NCI-H460 (cell line): ENCODE measurements around the gene NEURL1B. TPM values are rescaled to one million over a fixed set of nuclear protein-coding genes. Genes with fewer than 3 reads are reported as not detected.

Source experiments
- DNase-seq: peaks from one replicate; pipeline ENCODE4 v3.0.0-alpha.2; 2016; ENCODE audit warnings: low read depth; ENCODE audit errors: extremely low read depth
- small RNA-seq, 2 experiments: library from RNA; depleted of rRNA; stranded (forward); fragments of <200 nt; gene quantifications; one replicate each; pipeline ENCODE3, GENCODE V24; 2014
- total RNA-seq: library from RNA; depleted of rRNA; stranded (reverse); fragments of >200 nt; shearing (Covaris generic); gene quantifications from 2 replicates; pipeline ENCODE4 v1.2.3, GENCODE V29; 2014; rRNA removed

The NEURL1B gene
- total RNA-seq, 1 experiment from 2014 or later = 2.3 TPM

DNA sequence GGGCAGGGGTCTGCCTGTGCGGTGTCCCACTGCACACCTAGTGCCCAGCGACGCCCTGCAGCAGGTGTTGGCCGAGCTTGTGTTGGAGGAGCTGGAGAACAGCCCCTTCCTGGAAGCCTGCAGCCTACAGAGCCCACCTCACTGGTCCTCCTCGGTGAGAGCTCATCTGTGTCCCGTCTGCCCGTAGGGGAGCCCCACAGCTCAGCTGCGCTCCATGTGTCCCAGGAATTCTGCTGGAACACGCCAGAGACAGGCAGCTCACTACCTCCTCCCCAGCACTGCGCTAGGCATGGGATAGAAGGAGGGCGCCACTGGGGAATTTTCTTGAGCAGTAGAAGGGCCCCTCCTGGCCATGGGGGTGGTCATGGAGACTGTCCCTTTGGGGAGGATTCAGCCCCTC is 85.9 kb downstream of the NEURL1B start:
- no peak for DNase-seq

DNA sequence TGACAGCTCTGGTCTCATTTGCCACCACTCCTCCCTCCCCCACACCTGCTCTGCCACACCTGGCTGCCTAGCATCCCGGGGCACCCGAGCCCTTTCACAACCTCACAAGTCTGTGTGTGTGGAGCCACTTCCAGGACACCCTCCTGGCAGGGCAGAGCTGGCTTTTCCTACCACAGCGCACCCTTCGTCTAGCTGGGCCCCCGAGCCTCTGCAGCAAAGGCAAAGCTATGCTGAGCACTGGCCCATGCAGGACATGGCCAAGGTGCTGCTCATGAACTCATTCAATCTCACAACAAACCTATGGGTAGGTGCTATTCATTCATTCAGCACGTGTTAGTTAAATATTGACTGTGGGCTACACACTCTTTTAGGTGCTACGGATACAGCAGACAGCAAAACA is 86.5 kb downstream of the NEURL1B start:
- DNase-seq = no peak

DNA sequence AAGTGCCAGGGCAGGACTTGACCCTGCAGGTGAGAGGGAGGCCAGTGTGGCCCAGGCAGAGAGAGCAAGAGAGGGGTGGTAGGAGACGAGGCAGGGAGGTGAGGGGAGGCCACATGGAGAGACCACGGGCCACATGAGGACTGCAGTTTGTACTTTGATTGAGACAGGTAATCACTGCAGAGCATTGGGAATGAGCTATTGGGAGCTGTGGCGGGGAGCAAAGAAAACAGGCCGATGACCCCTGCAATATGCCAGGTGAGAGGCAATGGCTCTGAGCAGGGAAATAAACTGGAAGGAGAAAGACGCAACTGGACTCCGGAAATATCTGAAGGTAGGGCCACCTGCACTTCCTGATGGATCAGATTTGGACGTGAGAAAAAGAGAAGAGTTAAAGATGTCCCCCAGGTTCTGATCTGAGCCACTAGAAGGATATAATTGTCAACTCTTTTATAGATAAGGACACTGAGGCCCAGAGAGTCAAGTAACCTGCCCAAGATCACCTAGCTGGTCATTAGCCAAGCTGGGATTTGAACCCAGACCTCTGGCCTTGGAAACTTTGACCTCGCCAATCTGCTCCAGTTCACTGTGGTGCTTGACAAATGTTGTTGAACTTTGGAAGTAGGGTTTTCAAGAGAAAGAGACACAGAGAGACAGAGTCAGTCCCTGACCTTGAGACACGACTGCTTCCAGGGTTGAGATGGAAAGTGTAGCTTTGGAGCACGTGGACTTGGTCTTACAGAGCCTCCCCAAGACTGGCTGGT is 87.6 kb downstream of the NEURL1B start:
- no peak for DNase-seq

- no peak for DNase-seq
Measured at GRCh38 chr5:172729588-172729987, 88.5 kb downstream of the NEURL1B start.

GRCh38 chr5:172730222-172730621 is 89.2 kb downstream of the NEURL1B start:
- DNase-seq = no peak

DNA sequence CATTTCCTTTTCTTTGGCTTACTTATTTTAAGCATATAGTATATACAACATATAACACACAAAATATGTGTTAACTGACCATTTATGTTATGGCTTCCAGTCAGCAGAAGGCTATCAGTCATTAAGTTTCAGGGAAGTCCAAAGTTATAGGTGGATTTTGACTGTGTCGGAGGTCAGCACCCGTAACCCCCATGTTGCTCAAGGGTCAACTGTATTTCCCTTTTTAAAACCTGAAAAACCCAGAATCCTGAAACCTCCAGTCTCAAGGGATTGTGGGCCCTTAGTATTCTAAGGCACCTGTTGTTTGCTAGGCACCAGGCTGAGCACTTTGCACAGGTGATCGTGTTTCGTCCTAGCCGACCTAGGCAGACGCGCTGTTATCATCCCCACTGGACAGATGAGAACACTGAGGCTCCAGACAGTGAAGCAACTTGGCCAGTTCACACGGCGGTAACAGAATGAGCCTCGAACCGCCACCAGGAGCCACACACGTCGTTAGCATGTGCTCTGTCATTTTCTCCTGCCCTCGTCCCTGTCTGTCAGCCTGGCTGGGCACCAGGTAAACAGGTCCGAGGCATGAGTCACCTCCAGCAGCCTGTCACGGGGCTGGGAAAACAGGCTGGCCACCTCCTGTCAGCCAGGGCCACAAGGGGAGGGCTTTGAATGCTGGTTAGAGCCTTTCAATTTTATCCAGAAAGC is 90.1 kb downstream of the NEURL1B start:
- no peak for DNase-seq

DNA sequence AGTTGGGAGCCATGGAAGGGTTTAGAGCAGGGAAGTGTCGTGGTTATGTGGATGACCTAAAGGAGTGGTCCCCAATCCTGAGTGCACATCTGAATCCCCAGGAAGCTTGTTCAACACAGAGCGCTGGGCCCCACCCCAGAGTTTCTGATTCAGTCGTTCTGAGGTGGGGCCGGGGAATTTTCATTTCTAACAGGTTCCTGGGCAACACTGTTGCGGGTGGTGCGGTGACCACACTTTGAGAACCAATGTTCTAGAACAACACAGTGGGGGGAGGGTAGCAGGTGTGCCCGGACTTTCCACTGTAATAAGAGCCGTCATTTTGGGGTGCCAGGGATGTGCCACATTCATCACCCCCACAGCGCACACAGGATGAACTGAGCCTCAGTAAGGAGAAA is 90.6 kb downstream of the NEURL1B start:
- no peak for DNase-seq

DNA sequence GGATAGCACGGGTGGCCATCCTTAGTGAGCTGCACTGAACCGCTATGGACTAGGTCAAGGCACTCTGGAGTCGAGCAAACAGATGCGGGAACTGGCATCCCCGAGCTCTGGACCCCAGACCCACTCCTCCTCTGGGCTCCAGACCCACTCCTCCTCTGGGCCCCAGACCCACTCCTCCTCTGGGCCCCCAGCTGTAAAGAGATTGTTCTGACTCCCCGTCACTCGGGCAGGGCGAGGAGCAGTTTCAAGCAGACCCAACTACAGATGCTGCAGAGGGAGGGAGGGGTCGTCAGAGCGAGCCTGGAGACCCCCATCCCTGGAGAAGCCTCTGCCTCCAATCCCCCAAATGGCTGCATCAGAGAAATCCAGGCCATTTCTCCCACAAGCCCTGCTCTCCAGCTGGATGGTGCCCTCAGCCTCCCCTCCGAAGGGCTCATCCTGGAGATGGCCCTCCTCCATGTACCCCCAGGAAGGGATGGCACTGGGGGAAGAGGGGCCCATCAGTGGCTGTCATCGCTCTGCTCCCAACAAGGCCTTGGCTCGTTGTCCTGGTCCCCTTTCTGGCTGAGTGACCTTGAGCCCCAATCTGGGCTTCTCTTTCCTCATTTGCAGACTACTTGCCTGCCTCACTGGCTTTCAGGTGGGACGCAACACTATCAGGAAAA is 91.3 kb downstream of the NEURL1B start:
- DNase-seq = no peak

DNA sequence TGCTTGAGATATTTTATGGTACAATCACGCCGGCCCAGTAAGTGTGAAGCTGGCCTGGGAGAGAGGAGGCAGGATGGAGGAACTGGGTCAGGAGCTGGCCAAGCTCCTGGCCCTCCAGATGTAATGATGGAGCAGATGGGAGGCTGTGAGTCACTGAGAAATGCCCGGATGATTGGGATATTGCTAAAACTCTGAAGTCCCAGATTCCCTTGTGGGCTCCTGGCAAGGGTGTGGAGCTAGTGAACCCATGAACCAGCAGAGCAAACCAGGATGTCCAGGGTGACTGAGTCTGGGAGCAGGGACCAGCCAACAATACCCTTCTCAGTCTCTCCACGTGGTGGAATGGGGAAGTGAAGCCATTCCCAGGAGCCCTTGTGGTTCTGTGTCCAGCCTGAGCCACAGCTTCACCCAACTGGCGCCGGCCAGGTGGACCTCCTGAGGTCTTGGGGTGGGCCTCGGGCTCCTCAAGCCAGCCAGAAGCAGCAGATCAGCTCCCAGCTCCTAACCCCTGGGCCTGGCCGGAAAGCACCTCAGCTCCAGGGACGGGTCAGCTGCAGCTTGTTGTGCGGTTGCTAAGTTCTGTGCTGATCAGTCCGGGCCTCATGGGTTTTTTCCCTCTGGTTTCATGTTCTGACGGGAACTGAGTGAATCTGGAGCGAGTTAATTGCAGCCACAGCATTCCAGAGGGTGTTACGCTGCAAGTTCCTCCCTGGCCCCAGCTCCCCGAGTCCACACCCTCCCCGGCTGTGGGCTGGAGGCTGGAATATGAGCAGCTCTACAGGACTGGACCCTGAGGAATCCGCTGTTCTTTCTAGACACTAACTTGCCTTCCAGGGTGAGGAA is 92.3 kb downstream of the NEURL1B start:
- DNase-seq = no peak

DNA sequence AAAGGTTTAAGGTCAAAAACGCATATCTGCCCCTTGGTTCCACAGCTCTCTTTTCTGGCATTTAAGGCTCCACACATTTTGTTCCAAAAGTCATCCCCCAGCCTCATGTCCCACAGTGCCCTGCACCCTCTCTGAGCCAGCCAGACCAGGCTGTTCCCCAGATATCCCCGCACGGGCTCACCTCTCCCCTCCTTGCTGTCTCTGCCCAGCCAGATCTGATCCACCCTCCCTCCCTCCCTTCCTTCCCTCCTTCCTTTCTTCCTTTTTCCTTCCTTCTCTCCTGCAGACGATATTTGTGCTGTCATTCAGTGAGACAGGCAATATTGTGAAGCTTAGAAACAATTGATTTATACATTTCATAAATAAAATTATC is 92.9 kb downstream of the NEURL1B start:
- no peak for DNase-seq

DNA sequence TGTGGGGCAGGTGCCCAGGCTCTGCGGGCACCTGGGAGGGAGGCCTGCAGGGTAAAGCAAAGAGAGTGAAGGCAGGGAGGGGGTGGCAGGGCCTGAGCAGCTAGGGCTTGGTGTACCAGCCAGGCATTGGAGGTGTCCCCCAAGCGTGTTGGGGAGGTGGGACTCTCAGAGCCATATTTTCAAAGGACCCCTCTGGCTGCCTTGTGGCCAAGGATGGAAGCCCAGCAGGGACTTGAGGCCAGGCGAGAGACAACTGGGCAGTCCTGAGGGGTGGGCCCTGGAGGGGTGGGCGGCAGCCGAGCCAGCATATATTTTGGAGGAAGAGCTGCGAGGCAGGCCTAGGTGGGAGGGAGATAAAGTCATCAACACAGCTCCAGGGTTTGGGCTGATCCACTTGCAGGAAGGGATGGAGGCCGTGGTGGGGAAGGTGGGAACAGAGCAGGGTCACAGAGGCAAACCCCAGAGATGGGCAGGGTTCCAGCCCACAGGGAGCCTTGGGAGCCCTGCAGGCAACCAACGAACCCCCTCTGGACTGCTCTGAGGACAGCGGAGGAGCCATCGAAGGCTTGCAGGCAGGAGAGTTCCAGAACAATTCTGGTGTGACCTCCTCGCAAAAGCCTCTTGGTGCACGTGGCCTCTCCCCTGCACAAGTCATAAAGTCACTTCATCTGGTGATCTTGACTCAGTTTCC is 94.2 kb downstream of the NEURL1B start:
- no peak for DNase-seq

GRCh38 chr5:172736508-172737135 is 95.6 kb downstream of the NEURL1B start:
- no peak for DNase-seq

- DNase-seq = no peak
Measured at GRCh38 chr5:172739375-172739774, 98.3 kb downstream of the NEURL1B start.

- no peak for DNase-seq
Measured at GRCh38 chr5:172740428-172741205, 99.6 kb downstream of the NEURL1B start.

Small RNA genes lying within 50 kb of the gene (small RNA-seq; reads per million reads assigned to genes)
- gene AC027309.2 = 0 to 0.06 reads per million in 2 experiments
- gene MIR5003 = 0 reads per million in 2 experiments

Other genes with a start within 250 kb of the NEURL1B start
- gene SH3PXD2B, start 186.7 kb upstream of the NEURL1B start, total RNA-seq = 11.5 and 14.9 TPM in 2 replicates
- 441 and 521 TPM in 2 replicates for gene DUSP1, start 129.9 kb downstream of the NEURL1B start, total RNA-seq
- 189 and 198 TPM in 2 replicates for gene ERGIC1, start 193.0 kb downstream of the NEURL1B start, total RNA-seq